Measurements from ENCODE around the gene SMIM29. TPM values are rescaled to one million over a fixed set of nuclear protein-coding genes. Genes with fewer than 3 reads are reported as not detected.

Gene SMIM29
- total RNA-seq, 6 experiments from 2014 or later = 5.0 to 13.4 (median 8.8) TPM

DNA sequence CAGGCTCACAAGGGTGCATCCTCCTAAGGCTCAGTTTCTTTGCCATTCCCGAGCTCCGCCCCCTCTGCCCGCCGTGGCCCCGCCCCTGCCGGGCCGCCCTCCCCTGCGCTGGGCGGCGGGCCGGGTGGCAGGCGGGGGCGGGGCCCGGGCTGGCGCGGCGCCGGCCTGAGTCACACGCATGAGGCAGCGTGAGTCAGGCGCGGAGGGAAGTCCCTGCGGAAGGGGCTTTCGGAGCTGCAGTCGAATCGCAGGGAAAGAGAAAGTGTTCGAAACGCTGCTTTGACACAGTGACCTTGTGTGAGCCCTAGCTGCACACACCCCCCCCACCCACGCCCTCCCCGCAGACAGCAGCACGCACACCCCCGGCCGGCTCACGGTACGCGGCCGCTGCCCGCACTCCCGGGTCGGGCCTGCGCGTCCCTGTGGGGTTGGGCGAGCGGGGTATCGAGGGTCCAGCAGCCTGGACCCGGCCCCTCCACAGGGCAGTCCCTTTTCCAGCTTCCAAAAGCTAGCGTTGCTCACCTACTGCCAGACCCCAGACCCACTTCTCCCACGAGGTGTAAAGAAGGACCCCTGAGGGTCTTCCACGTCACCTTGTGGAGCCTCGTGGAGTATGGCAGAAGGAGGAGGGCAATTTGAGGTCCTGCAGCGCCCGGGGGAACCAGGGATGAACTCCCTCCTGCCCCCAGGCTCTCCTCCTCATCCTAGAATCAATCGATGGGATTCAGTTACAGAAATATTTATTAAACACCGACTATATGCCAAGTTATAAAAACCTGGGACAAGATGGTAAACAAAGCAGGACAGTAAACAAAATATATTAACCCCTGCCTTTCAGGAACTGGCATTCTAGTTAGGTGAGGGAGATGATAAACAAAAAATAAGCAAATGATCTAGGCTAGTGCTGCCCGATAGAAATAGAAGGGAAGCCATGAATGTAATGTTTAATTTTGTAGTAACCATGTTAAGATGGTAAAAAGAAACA, 24.6 kb downstream of the SMIM29 start:
- H3K27ac ChIP-seq = peak overlapping the region; percentile 80 to 90 (median 89)
- no peaks in the 10 kb centered on the region for H3K9me3 ChIP-seq
- peak; percentile 92 to 99 (median 96) for ATAC-seq
- peak overlapping the region; percentile 44 to 63 (median 58) for H3K4me3 ChIP-seq
- intact Hi-C loops (cut with DNase I) = no loop called here
- H3K36me3 ChIP-seq = no peaks in the 10 kb centered on the region
- no peaks in the 10 kb centered on the region for H3K27me3 ChIP-seq
- under 1% methylated on average over 34 of the region's 55 CpGs for WGBS (ENCODE audit: insufficient coverage, low coverage, low lambda C conversion rate, missing lambda C conversion rate)
- DNase-seq = peak; percentile 92 to 94 (median 94)
- H3K4me1 ChIP-seq = peaks cover 0 to 11% (median 0%) of the 10 kb centered on the region in 4 donors
- peak; percentile 67 for TF ChIP-seq POLR2A (IDR thresholded peaks at IDR 0.05)
- TF ChIP-seq, protein P1, sequence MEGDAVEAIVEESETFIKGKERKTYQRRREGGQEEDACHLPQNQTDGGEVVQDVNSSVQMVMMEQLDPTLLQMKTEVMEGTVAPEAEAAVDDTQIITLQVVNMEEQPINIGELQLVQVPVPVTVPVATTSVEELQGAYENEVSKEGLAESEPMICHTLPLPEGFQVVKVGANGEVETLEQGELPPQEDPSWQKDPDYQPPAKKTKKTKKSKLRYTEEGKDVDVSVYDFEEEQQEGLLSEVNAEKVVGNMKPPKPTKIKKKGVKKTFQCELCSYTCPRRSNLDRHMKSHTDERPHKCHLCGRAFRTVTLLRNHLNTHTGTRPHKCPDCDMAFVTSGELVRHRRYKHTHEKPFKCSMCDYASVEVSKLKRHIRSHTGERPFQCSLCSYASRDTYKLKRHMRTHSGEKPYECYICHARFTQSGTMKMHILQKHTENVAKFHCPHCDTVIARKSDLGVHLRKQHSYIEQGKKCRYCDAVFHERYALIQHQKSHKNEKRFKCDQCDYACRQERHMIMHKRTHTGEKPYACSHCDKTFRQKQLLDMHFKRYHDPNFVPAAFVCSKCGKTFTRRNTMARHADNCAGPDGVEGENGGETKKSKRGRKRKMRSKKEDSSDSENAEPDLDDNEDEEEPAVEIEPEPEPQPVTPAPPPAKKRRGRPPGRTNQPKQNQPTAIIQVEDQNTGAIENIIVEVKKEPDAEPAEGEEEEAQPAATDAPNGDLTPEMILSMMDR (IDR thresholded peaks at IDR 0.05) = no peak

DNA sequence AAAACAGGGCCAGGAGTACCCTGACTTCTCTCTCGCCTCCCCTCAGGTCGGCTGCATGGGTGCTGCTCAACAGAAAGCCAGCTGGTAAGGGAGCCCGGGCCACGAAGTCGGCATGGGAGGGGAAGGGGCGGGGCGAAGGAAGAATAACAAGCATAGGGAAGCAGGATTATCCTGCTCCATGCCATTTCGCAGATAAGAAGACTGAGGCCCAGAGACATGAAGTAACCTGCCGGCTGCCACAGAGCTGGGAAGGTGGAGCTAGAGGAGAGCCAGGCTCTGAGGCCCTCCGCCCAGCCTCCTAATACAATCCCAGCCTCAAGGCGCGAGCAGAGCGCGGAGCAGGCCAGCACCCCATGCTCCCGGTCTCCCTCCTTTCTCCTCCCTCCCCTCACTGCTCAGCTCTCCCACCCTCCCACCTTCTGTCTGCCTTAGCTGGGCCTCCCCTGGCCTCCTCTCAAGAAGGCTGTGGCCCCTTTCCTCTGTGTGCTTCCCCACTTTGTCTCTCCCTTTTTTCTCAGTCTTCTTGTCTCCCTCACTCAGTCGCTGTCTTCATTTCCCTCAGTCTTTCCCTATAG, 25.3 kb downstream of the SMIM29 start:
- ATAC-seq = peak in 3 of 4 donors; percentile 1 to 26 (median 2)
- H3K27me3 ChIP-seq = no peaks in the 10 kb centered on the region
- H3K4me1 ChIP-seq = peaks cover 0 to 11% (median 0%) of the 10 kb centered on the region in 4 donors
- TF ChIP-seq POLR2A (IDR thresholded peaks at IDR 0.05) = no peak
- TF ChIP-seq, protein P1 (IDR thresholded peaks at IDR 0.05) = no peak
- H3K36me3 ChIP-seq = no peaks in the 10 kb centered on the region
- 34% methylated on average over 12 of the region's 16 CpGs for WGBS (ENCODE audit: insufficient coverage, low coverage, low lambda C conversion rate, missing lambda C conversion rate)
- DNase-seq = no peak
- peak overlapping the region in 1 of 3 donors; percentile 63 for H3K4me3 ChIP-seq
- H3K27ac ChIP-seq = no peak overlapping the region
- H3K9me3 ChIP-seq = no peaks in the 10 kb centered on the region
- intact Hi-C loops (cut with DNase I) = no loop called here

DNA sequence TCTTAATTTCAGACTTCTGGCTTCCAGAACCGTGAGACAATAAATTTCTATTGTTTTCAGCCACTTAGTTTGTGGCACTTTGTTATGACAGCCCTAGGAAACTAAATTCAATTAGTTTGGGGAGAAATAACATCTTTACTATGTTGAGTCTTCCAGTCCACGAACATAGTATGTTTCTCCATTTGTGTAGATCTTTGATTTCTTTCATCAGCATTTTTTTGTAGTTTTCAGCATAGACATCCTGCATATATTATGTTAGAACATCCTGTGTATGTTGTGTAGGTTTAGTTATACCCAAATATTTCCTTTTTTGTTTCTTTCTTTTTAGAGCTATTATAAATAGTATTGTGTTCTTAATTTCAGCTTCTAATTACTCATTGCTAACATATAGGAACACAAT, 30.1 kb downstream of the SMIM29 start:
- Histone ChIP-seq H3K36me3 (no peaks in the 10 kb centered on the region), H3K27me3 (no peaks in the 10 kb centered on the region), H3K4me1 (peaks cover 0 to 5% (median 0%) of the 10 kb centered on the region in 4 donors), H3K4me3 (no peak overlapping the region), H3K27ac (no peak overlapping the region), H3K9me3 (no peaks in the 10 kb centered on the region)
- intact Hi-C loops (cut with DNase I) = no loop called here
- DNase-seq (no peak), ATAC-seq (no peak)
- TF ChIP-seq, protein P1 (IDR thresholded peaks at IDR 0.05) = no peak
- TF ChIP-seq POLR2A (IDR thresholded peaks at IDR 0.05) = no peak
- WGBS (ENCODE audit: insufficient coverage, low coverage, low lambda C conversion rate, missing lambda C conversion rate) = 70% methylated on average over 2 of the region's 2 CpGs

DNA sequence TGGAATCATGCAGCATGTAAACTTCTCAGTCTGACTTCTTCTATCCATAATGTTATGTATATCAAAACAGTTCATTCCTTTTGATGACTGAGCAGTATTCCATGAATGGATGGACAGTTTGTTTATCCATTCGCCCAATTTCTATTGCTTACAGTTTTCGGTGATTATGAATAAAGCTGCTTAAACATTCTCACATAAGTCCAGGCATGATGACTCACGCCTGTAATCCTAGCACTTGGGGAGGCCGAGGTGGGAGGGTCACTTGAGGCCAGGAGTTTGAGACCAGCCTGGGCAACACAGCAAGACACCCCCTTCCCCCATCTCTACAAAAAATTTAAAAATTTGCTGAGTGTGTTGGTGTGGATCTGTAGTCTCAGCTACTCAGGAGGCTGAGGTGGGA, 35.0 kb downstream of the SMIM29 start:
- intact Hi-C loops (cut with DNase I) = no loop called here
- TF ChIP-seq POLR2A (IDR thresholded peaks at IDR 0.05) = no peak
- TF ChIP-seq, protein P1 (IDR thresholded peaks at IDR 0.05) = no peak
- Histone ChIP-seq H3K4me1 (no peaks in the 10 kb centered on the region), H3K9me3 (no peaks in the 10 kb centered on the region), H3K27ac (no peak overlapping the region), H3K4me3 (no peak overlapping the region), H3K36me3 (no peaks in the 10 kb centered on the region), H3K27me3 (no peaks in the 10 kb centered on the region)
- ATAC-seq (no peak), DNase-seq (no peak)
- WGBS (ENCODE audit: insufficient coverage, low coverage, low lambda C conversion rate, missing lambda C conversion rate) = 78% methylated on average over 4 of the region's 4 CpGs
